Suprapubic skin (tissue), 4 donors: ENCODE data around the gene SLC7A11. TPM values are rescaled to one million over a fixed set of nuclear protein-coding genes. Genes with fewer than 3 reads are reported as not detected.

Source experiments
- DNase-seq, 2 donors: peaks; one replicate each; pipeline ENCODE4 v3.0.0-alpha.2; 2019; ENCODE audit warnings: low spot score in 2 of 2
- H3K27ac ChIP-seq: fragments of 200-600 bp; sonication (generic); one replicate; pipeline ENCODE4 v1.5.1; 2019
- H3K27me3 ChIP-seq: fragments of 200-600 bp; sonication (generic); one replicate; pipeline ENCODE4 v1.5.1; 2019
- H3K36me3 ChIP-seq: fragments of 200-600 bp; sonication (generic); one replicate; pipeline ENCODE4 v1.5.1; 2019
- H3K4me1 ChIP-seq: fragments of 200-600 bp; sonication (generic); one replicate; pipeline ENCODE4 v1.5.1; 2019
- H3K4me3 ChIP-seq: fragments of 200-600 bp; sonication (generic); one replicate; pipeline ENCODE4 v1.5.1; 2019; ENCODE audit warnings: mild to moderate bottlenecking
- H3K9me3 ChIP-seq: fragments of 200-600 bp; sonication (generic); one replicate; pipeline ENCODE4 v1.5.1; 2019
- CTCF ChIP-seq, 2 donors: fragments of 200-600 bp in 1 of 2; fragments of 450-650 bp in 1 of 2; sonication (generic) in 1 of 2; IDR thresholded peaks; one replicate each; pipeline ENCODE4 v1.5.1; 2016 to 2019; ENCODE audit warnings: antibody characterized with exemption in 2 of 2, mild to moderate bottlenecking in 1 of 2, moderate library complexity in 1 of 2
- EP300 ChIP-seq: sonication (generic); formaldehyde crosslinking; IDR thresholded peaks from one replicate; pipeline ENCODE4 v1.6.1; 2017; ENCODE audit warnings: antibody characterized with exemption
- POLR2A ChIP-seq, 2 donors: fragments of 450-650 bp; IDR thresholded peaks; one replicate each; pipeline ENCODE4 v1.6.1; 2017; ENCODE audit warnings: antibody characterized with exemption in 2 of 2, mild to moderate bottlenecking in 2 of 2, moderate library complexity in 2 of 2
- POLR2AphosphoS5 ChIP-seq, 3 donors: sonication (generic); formaldehyde crosslinking; IDR thresholded peaks; one replicate each; pipeline ENCODE4 v1.6.1; 2017; ENCODE audit warnings: antibody characterized with exemption in 3 of 3
- WGBS: methylation state at CpG from one replicate; pipeline ENCODE4 v1.1.5; 2018; 5-methylcytosine and 5-hydroxymethylcytosine counted together
- total RNA-seq, 4 donors: library from RNA; depleted of rRNA; stranded (reverse); fragments of >200 nt; gene quantifications; one replicate each; pipeline ENCODE4 v1.1.0, GENCODE V29; 2016

Gene SLC7A11
- total RNA-seq, 4 donors from 2014 or later, result 0.48 to 2.1 (median 1.2) TPM

DNA sequence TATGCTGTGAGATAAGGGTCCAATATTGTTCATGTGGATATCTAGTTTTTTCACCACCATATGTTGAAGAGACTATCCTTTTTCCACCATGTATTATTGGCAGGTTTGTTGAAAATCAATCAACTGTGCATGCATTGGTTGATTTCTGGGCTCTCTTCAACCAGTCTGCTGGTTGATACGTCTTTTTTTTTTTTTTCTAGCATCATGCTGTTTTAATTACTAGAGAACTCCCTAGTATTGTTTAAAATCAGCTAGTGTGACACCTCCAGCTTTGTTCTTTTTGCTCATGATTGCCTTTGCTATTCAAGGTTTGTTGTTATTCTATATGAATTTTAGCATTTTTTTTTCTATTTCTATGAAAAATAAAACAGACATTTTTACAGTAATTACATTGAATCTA is 123.9 kb downstream of the SLC7A11 start:
- TF ChIP-seq CTCF (IDR thresholded peaks at IDR 0.05), result no peak
- no peak for TF ChIP-seq POLR2A (IDR thresholded peaks at IDR 0.05)
- no peak for TF ChIP-seq EP300
- TF ChIP-seq POLR2AphosphoS5 (IDR thresholded peaks at IDR 0.05), result no peak
- Histone ChIP-seq H3K4me3 (no peak overlapping the region), H3K36me3 (no peaks in the 10 kb centered on the region), H3K27me3 (no peaks in the 10 kb centered on the region), H3K27ac (no peak overlapping the region), H3K9me3 (no peaks in the 10 kb centered on the region), H3K4me1 (no peaks in the 10 kb centered on the region)
- no peak for DNase-seq
- 59% methylated on average over 1 of the region's 1 CpG for WGBS

DNA sequence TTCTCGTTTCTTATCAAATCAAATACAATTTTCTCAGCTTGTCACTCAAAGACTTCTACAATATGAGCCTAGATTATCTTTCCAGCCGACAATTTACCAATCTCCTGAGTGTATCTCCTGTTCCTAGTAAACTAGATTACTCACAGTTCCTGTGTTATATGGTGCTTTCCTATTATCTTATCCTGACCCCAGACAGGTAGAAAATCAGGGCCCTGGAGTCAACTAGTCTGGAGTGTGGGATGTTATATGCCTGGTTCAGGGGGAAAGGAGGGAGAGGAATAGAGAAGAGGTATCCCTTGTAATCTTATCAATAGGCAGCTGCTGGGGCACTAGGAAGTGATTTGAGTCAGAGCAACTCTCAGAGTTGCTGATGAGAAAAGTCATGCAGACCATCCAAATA is 127.1 kb downstream of the SLC7A11 start:
- TF ChIP-seq CTCF (IDR thresholded peaks at IDR 0.05), result no peak
- TF ChIP-seq EP300, result no peak
- no peak for TF ChIP-seq POLR2AphosphoS5 (IDR thresholded peaks at IDR 0.05)
- no peak for TF ChIP-seq POLR2A (IDR thresholded peaks at IDR 0.05)
- H3K4me1 ChIP-seq, result no peaks in the 10 kb centered on the region
- 81% methylated on average over 2 of the region's 2 CpGs for WGBS
- H3K27me3 ChIP-seq, result no peaks in the 10 kb centered on the region
- no peak overlapping the region for H3K4me3 ChIP-seq
- no peak overlapping the region for H3K27ac ChIP-seq
- no peaks in the 10 kb centered on the region for H3K9me3 ChIP-seq
- no peak for DNase-seq
- H3K36me3 ChIP-seq, result no peaks in the 10 kb centered on the region

DNA sequence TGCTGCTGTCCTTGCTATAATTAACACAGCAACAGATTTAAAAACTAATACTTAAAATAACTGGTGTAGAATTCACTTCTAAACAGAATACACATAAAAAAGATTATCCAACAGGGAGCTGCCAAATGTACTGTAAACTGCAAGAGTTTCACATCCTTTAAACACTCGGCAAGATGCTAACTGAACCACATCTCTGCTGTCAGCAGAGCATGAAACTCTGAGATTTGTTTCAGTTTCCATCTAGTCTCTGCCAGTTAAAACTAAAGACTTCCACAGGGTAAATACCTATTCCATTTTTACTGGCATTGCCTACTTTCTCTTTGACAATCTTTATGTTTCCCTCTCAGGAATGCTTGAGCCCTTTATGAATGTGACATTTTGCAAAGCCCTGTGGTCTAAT is 127.7 kb downstream of the SLC7A11 start:
- WGBS, result 23% methylated on average over 1 of the region's 1 CpG
- H3K36me3 ChIP-seq, result no peaks in the 10 kb centered on the region
- H3K4me3 ChIP-seq, result no peak overlapping the region
- no peaks in the 10 kb centered on the region for H3K4me1 ChIP-seq
- H3K27me3 ChIP-seq, result no peaks in the 10 kb centered on the region
- TF ChIP-seq POLR2AphosphoS5 (IDR thresholded peaks at IDR 0.05) (no peak), POLR2A (IDR thresholded peaks at IDR 0.05) (no peak), CTCF (IDR thresholded peaks at IDR 0.05) (no peak), EP300 (no peak)
- H3K9me3 ChIP-seq, result no peaks in the 10 kb centered on the region
- no peak for DNase-seq
- H3K27ac ChIP-seq, result no peak overlapping the region
